Thyroid gland (tissue), 4 donors: Measurements from ENCODE around the gene C1orf50.

Experiments used
- POLR2A ChIP-seq, 2 donors: fragments of 450-650 bp; IDR thresholded peaks; one replicate each; pipeline ENCODE4 v1.6.1; 2017; ENCODE audit warnings: antibody characterized with exemption in 2 of 2, mild to moderate bottlenecking in 2 of 2, moderate library complexity in 1 of 2
- TF ChIP-seq, protein P1 (sequence below), 6 experiments: fragments of 200-600 bp in 3 of 6; fragments of 450-650 bp in 3 of 6; sonication (generic) in 3 of 6; IDR thresholded peaks; one replicate each; pipeline ENCODE4 v1.5.1; 2016 to 2019; ENCODE audit warnings: antibody characterized with exemption in 6 of 6, mild to moderate bottlenecking in 2 of 6, inconsistent platforms in 1 of 6, moderate library complexity in 1 of 6

DNA sequence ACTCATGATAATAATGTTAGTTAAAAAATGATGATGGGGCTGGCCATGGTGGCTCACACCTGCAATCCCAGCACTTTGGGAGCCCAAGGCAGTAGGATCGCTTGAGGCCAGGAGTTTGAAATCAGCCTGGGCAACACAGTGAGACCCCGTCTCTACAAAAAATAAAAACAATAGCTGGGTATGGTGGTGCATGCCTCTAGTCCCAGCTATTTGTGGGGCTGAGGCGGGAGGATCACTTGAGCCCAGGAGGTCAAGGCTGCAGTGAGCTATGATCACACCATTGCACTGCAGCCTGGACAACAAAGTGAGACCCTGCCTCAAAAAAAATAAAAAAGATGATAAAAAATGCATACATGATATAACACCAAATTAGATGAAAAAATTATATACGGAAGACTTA, 5.5 kb upstream of the C1orf50 start:
- TF ChIP-seq, protein P1, sequence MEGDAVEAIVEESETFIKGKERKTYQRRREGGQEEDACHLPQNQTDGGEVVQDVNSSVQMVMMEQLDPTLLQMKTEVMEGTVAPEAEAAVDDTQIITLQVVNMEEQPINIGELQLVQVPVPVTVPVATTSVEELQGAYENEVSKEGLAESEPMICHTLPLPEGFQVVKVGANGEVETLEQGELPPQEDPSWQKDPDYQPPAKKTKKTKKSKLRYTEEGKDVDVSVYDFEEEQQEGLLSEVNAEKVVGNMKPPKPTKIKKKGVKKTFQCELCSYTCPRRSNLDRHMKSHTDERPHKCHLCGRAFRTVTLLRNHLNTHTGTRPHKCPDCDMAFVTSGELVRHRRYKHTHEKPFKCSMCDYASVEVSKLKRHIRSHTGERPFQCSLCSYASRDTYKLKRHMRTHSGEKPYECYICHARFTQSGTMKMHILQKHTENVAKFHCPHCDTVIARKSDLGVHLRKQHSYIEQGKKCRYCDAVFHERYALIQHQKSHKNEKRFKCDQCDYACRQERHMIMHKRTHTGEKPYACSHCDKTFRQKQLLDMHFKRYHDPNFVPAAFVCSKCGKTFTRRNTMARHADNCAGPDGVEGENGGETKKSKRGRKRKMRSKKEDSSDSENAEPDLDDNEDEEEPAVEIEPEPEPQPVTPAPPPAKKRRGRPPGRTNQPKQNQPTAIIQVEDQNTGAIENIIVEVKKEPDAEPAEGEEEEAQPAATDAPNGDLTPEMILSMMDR (IDR thresholded peaks at IDR 0.05): no peak
- no peak for TF ChIP-seq POLR2A (IDR thresholded peaks at IDR 0.05)
